Prostate gland (tissue), 2 donors: ENCODE data around the gene CRTC3.

Experiments used
- POLR2AphosphoS5 ChIP-seq: sonication (generic); formaldehyde crosslinking; IDR thresholded peaks from one replicate; pipeline ENCODE4 v1.6.1; 2017; ENCODE audit warnings: antibody characterized with exemption
- TF ChIP-seq, protein P1 (sequence below), 4 experiments: fragments of 200-600 bp in 2 of 4; fragments of 450-650 bp in 2 of 4; sonication (generic) in 2 of 4; IDR thresholded peaks; 1 replicate in 3 of 4; 2 replicates in 1 of 4; pipeline ENCODE4 v1.5.1; 2016 to 2019; ENCODE audit warnings: antibody characterized with exemption in 4 of 4, mild to moderate bottlenecking in 2 of 4, moderate library complexity in 2 of 4

GRCh38 chr15:90523373-90523772 lies 6.3 kb upstream of the CRTC3 start:
- TF ChIP-seq, protein P1, sequence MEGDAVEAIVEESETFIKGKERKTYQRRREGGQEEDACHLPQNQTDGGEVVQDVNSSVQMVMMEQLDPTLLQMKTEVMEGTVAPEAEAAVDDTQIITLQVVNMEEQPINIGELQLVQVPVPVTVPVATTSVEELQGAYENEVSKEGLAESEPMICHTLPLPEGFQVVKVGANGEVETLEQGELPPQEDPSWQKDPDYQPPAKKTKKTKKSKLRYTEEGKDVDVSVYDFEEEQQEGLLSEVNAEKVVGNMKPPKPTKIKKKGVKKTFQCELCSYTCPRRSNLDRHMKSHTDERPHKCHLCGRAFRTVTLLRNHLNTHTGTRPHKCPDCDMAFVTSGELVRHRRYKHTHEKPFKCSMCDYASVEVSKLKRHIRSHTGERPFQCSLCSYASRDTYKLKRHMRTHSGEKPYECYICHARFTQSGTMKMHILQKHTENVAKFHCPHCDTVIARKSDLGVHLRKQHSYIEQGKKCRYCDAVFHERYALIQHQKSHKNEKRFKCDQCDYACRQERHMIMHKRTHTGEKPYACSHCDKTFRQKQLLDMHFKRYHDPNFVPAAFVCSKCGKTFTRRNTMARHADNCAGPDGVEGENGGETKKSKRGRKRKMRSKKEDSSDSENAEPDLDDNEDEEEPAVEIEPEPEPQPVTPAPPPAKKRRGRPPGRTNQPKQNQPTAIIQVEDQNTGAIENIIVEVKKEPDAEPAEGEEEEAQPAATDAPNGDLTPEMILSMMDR (IDR thresholded peaks at IDR 0.05) = no peak
- no peak for TF ChIP-seq POLR2AphosphoS5
